HCT116 (cell line): ENCODE results near the gene USP47. TPM values are rescaled to one million over a fixed set of nuclear protein-coding genes. Genes with fewer than 3 reads are reported as not detected.

Experiments used
- ATAC-seq: fragments of 200-7000 bp; cut with Tn5 transposase; 2 replicates; pipeline ENCODE4 v1.9.1; 2020; ENCODE audit warnings: mild to moderate bottlenecking, moderate library complexity
- BruUV-seq: library from RNA; stranded (reverse); fragments of 400-500 nt; replicated peaks from 2 replicates; lab custom pipeline; 2021; lab: Mats Ljungman, UMichigan
- CTCF ChIA-PET: fragments of 300-600 bp; sonication (Branson Sonifier 250); formaldehyde crosslinking; loops from one replicate; lab custom pipeline; 2021; ENCODE audit warnings: antibody characterized with exemption; lab: Charles Lee
- POLR2A ChIA-PET: fragments of 300-600, 350-600 bp; sonication (Branson Sonifier 250); formaldehyde crosslinking; loops from one replicate; lab custom pipeline; 2021; ENCODE audit warnings: antibody characterized with exemption; lab: Charles Lee
- RAD21 ChIA-PET, 2 experiments: fragments of 300-600 bp; sonication (Branson Sonifier 250); formaldehyde crosslinking; loops; one replicate each; lab custom pipeline; 2023; ENCODE audit warnings: low total read pairs in 2 of 2; ENCODE audit not compliant: uncharacterized antibody in 2 of 2, unreplicated experiment in 2 of 2, low non-redundant PET in 1 of 2; lab: Charles Lee
- DNase-seq: peaks from one replicate; pipeline ENCODE4 v3.0.0-alpha.2; 2010; ENCODE audit warnings: low read depth, low spot score
- H2AFZ ChIP-seq: fragments of 200-600 bp; shearing (Covaris generic), sonication (generic); 2 replicates; pipeline ENCODE4 v1.6.1; 2017; ENCODE audit warnings: low read depth, mixed run types, mixed read lengths, antibody characterized with exemption, low read length; ENCODE audit not compliant: poor library complexity, severe bottlenecking
- H3K27ac ChIP-seq: 2 replicates; pipeline ENCODE4 v1.5.1; 2012; ENCODE audit warnings: low read depth, low read length
- H3K27me3 ChIP-seq: fragments of 200-600 bp; sonication (generic); 2 replicates; pipeline ENCODE4 v1.6.1; 2016; ENCODE audit warnings: mixed run types, low read length, mixed read lengths; ENCODE audit not compliant: insufficient read depth
- H3K36me3 ChIP-seq, 2 experiments: fragments of 200-500 bp in 1 of 2; fragments of 200-600 bp in 1 of 2; sonication (Bioruptor generic) in 1 of 2; sonication (generic) in 1 of 2; 2 replicates each; pipeline versions ENCODE4 v1.5.1 to v1.6.1; 2014 to 2016; ENCODE audit warnings: low read length in 2 of 2, inconsistent platforms in 1 of 2, mixed read lengths in 1 of 2, mixed run types in 1 of 2; ENCODE audit not compliant: insufficient read depth in 2 of 2, control insufficient read depth in 1 of 2
- H3K4me1 ChIP-seq, 2 experiments: fragments of 200-600 bp in 1 of 2; sonication (generic) in 1 of 2; 2 replicates each; pipeline versions ENCODE4 v1.5.1 to v1.6.1; 2012 to 2017; ENCODE audit warnings: low read length in 2 of 2, inconsistent platforms in 1 of 2, mild to moderate bottlenecking in 1 of 2, mixed read lengths in 1 of 2, mixed run types in 1 of 2, moderate library complexity in 1 of 2; ENCODE audit not compliant: insufficient read depth in 2 of 2, control insufficient read depth in 1 of 2
- H3K4me2 ChIP-seq: fragments of 200-600 bp; sonication (generic); 2 replicates; pipeline ENCODE4 v1.6.1; 2017; ENCODE audit warnings: mixed run types, low read length, mixed read lengths
- H3K4me3 ChIP-seq, 2 experiments: fragments of 200-600 bp in 1 of 2; sonication (generic) in 1 of 2; replicated peaks in 1 of 2; 2 replicates each; pipeline ENCODE4 v1.5.1; 2011 to 2016; ENCODE audit warnings: low read length in 2 of 2, control low read depth in 1 of 2, low read depth in 1 of 2, mild to moderate bottlenecking in 1 of 2, mixed read lengths in 1 of 2, mixed run types in 1 of 2
- H3K79me2 ChIP-seq: fragments of 200-600 bp; sonication (generic); 2 replicates; pipeline ENCODE4 v1.6.1; 2017; ENCODE audit warnings: mild to moderate bottlenecking, mixed run types, low read length, moderate library complexity, mixed read lengths; ENCODE audit not compliant: insufficient read depth
- H3K9ac ChIP-seq: fragments of 200-600 bp; sonication (generic); 2 replicates; pipeline ENCODE4 v1.6.1; 2016; ENCODE audit warnings: low read length, mixed read lengths
- H3K9me2 ChIP-seq: fragments of 200-600 bp; sonication (generic), shearing (Covaris generic); 2 replicates; pipeline ENCODE4 v1.6.1; 2017; ENCODE audit warnings: mixed run types, mild to moderate bottlenecking, moderate library complexity; ENCODE audit not compliant: insufficient read depth
- H3K9me3 ChIP-seq, 2 experiments: fragments of 200-500 bp in 1 of 2; fragments of 200-600 bp in 1 of 2; sonication (Bioruptor generic) in 1 of 2; sonication (generic) in 1 of 2; 2 replicates each; pipeline ENCODE4 v1.6.1; 2014 to 2017; ENCODE audit warnings: low read length in 2 of 2, mixed read lengths in 2 of 2, inconsistent platforms in 1 of 2, low read depth in 1 of 2, mild to moderate bottlenecking in 1 of 2, mixed run types in 1 of 2, moderate library complexity in 1 of 2; ENCODE audit not compliant: control insufficient read depth in 1 of 2, insufficient read depth in 1 of 2
- H4K20me1 ChIP-seq: fragments of 200-600 bp; sonication (generic), shearing (Covaris generic); 2 replicates; pipeline ENCODE4 v1.6.1; 2017; ENCODE audit warnings: mixed run types, mild to moderate bottlenecking, moderate library complexity; ENCODE audit not compliant: insufficient read depth
- CBX3 ChIP-seq: IDR thresholded peaks from 2 replicates; pipeline ENCODE4 v1.6.1; 2012; ENCODE audit warnings: low read depth
- CEBPB ChIP-seq: IDR thresholded peaks from 2 replicates; pipeline ENCODE4 v1.6.1; 2012; ENCODE audit warnings: low read depth
- CTCF ChIP-seq, 3 experiments: fragments of 200-600 bp in 1 of 3; sonication (generic) in 1 of 3; IDR thresholded peaks in 2 of 3; conservative IDR thresholded peaks in 1 of 3; 2 replicates each; pipeline ENCODE4 v1.5.1; 2012 to 2017; ENCODE audit warnings: low read depth in 2 of 3, low read length in 2 of 3, antibody characterized with exemption in 1 of 3, borderline replicate concordance in 1 of 3, control low read depth in 1 of 3, mild to moderate bottlenecking in 1 of 3, mixed read lengths in 1 of 3, mixed run types in 1 of 3, moderate library complexity in 1 of 3; ENCODE audit not compliant: insufficient read depth in 1 of 3
- ELF1 ChIP-seq: IDR thresholded peaks from 2 replicates; pipeline ENCODE4 v1.6.1; 2012; ENCODE audit warnings: low read depth, borderline replicate concordance
- EZH2 ChIP-seq: fragments of 200-600 bp; sonication (generic); IDR thresholded peaks from 2 replicates; pipeline ENCODE4 v1.6.1; 2017; ENCODE audit warnings: antibody characterized with exemption, mixed run types
- EZH2phosphoT487 ChIP-seq: fragments of 200-600 bp; IDR thresholded peaks from 2 replicates; pipeline ENCODE4 v1.6.1; 2018; ENCODE audit warnings: antibody characterized with exemption, borderline replicate concordance
- POLR2A ChIP-seq: IDR thresholded peaks from 2 replicates; pipeline ENCODE4 v1.7.0; 2011; ENCODE audit warnings: borderline replicate concordance; ENCODE audit not compliant: insufficient read depth, insufficient read length; ENCODE audit errors: extremely low read depth
- POLR2AphosphoS5 ChIP-seq: IDR thresholded peaks from 2 replicates; pipeline ENCODE4 v1.6.1; 2011; ENCODE audit warnings: mild to moderate bottlenecking, low read depth, low read length, moderate library complexity
- RAD21 ChIP-seq: IDR thresholded peaks from 2 replicates; pipeline ENCODE4 v1.6.1; 2012; ENCODE audit warnings: low read depth, mild to moderate bottlenecking
- REST ChIP-seq: IDR thresholded peaks from 2 replicates; pipeline ENCODE4 v1.6.1; 2012; ENCODE audit warnings: low read depth
- SIN3A ChIP-seq: IDR thresholded peaks from 2 replicates; pipeline ENCODE4 v1.6.1; 2012; ENCODE audit warnings: low read depth
- YY1 ChIP-seq: IDR thresholded peaks from 2 replicates; pipeline ENCODE4 v1.6.1; 2011; ENCODE audit warnings: low read length, low read depth, moderate library complexity, mild to moderate bottlenecking; ENCODE audit not compliant: insufficient replicate concordance; ENCODE audit errors: extremely low read depth
- ZNF274 ChIP-seq: fragments of 200-500 bp; sonication (Bioruptor generic); IDR thresholded peaks from 2 replicates; pipeline ENCODE4 v1.6.1; 2014; ENCODE audit warnings: mild to moderate bottlenecking, low read depth, low read length, inconsistent platforms
- intact Hi-C: fragments of 100-400 bp; cut with micrococcal nuclease; formaldehyde crosslinking; loops from 2 replicates; pipeline ENCODE4 v1.10.0; 2022
- total RNA-seq: library from RNA; stranded (reverse); gene quantifications from one replicate; pipeline ENCODE4 v1.2.1, GENCODE V29; 2021; ENCODE audit not compliant: unreplicated experiment

Gene USP47
- total RNA-seq, 1 experiment from 2014 or later, result 18.9 TPM

GRCh38 chr11:11989774-11990744, 148.3 kb downstream of the USP47 start:
- no peak overlapping the region for H2AFZ ChIP-seq

More at GRCh38 chr11:11989774-11990744, 148.3 kb downstream of the USP47 start:
- no peak overlapping the region for H3K4me2 ChIP-seq
- H4K20me1 ChIP-seq, result no peaks in the 10 kb centered on the region
- H3K9ac ChIP-seq, result no peak overlapping the region
- H3K9me2 ChIP-seq, result no peaks in the 10 kb centered on the region
- no peaks in the 10 kb centered on the region for H3K9me3 ChIP-seq
- H3K4me1 ChIP-seq, result peaks cover 15 to 47% of the 10 kb centered on the region in 2 experiments
- CTCF ChIA-PET, result interaction anchor here (1.3 kb wide), 1 partner anchor 12 kb away, joined by 4 read pairs; no protein-coding TSS in a partner anchor
- no peaks in the 10 kb centered on the region for H3K79me2 ChIP-seq
- POLR2A ChIA-PET, result no interaction called here
- no peaks in the 10 kb centered on the region for H3K27me3 ChIP-seq
- intact Hi-C loops, result loop anchor here (5.0 kb wide), 1 partner anchor 52 kb away; no protein-coding TSS in a partner anchor
- H3K27ac ChIP-seq, result no peak overlapping the region
- ATAC-seq (no peak), DNase-seq (no peak)
- BruUV-seq, result no TSS peak
- RAD21 ChIA-PET, result no interaction called here
- H3K4me3 ChIP-seq, result no peak overlapping the region
- TF ChIP-seq CTCF (IDR thresholded peaks at IDR 0.05 in 2 of 3, conservative IDR thresholded peaks at IDR 0.05 in 1 of 3; ENCODE audit: borderline replicate concordance in 1 of 3, insufficient read depth in 1 of 3, low read depth in 2 of 3, low read length in 2 of 3), result no peak
- TF ChIP-seq REST, result no peak
- TF ChIP-seq YY1, result no peak
- no peak for TF ChIP-seq CBX3
- TF ChIP-seq POLR2AphosphoS5, result no peak
- TF ChIP-seq ELF1, result no peak
- no peak for TF ChIP-seq EZH2
- TF ChIP-seq EZH2phosphoT487, result no peak
- no peak for TF ChIP-seq ZNF274
- no peak for TF ChIP-seq SIN3A
- no peak for TF ChIP-seq RAD21
- TF ChIP-seq POLR2A, result no peak
- TF ChIP-seq CEBPB, result no peak
- no peaks in the 10 kb centered on the region for H3K36me3 ChIP-seq
